A673 (cell line): Measurements from ENCODE around the gene GALM.

Experiments
- CTCF ChIP-seq: fragments of 300-800, 200-600 bp; sonication (generic); conservative IDR thresholded peaks from 2 replicates; pipeline ENCODE4 v1.5.1; 2017; ENCODE audit warnings: low read depth, mild to moderate bottlenecking, antibody characterized with exemption, low read length, moderate library complexity, mixed read lengths
- EZH2 ChIP-seq: fragments of 200-600 bp; sonication (generic); IDR thresholded peaks from 2 replicates; pipeline ENCODE4 v1.6.1; 2017; ENCODE audit warnings: borderline replicate concordance, low read depth, mild to moderate bottlenecking, mixed read lengths, antibody characterized with exemption, low read length; ENCODE audit not compliant: poor library complexity, severe bottlenecking

- TF ChIP-seq CTCF (no peak), EZH2 (no peak)
Observed at GRCh38 chr2:38763728-38764127, 97.8 kb downstream of the GALM start.
